ENCODE results near the gene OPN5.

Gene OPN5

DNA sequence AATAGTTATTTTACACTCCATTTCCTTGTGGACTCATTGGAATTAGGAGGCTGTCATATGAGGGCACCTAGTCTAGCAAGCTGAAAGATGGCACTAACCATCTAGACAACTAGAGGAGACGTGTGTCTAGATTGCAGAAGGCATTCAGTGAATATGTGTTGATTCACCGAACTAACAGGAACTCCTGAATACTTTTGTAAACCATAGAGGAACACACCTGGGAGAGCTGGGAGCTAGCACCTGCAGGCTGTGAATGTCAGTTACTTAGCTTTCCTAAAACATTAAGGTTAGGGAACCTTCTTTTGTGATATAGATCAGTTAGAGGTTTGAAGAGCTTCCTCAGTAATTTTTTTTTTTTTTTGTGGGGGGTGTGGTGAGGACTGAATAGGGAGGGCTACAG, 7.7 kb downstream of the OPN5 start:
- Histone ChIP-seq H3K27me3 (ENCODE audit: control insufficient read depth, insufficient read depth, low read length) (peaks cover 45% of the 10 kb centered on the region), H3K9me3 (ENCODE audit: control insufficient read depth, insufficient read depth, low read length) (no peaks in the 10 kb centered on the region), H3K36me3 (ENCODE audit: control insufficient read depth, insufficient read depth, low read length) (no peaks in the 10 kb centered on the region), H3K27ac (ENCODE audit: low read depth, low read length) (no peak overlapping the region), H3K4me1 (ENCODE audit: control insufficient read depth, insufficient read depth, low read length) (peaks cover 29% of the 10 kb centered on the region), H3K4me3 (ENCODE audit: low read depth, low read length) (peak overlapping the region; percentile 42; the same call in 1 of the 2 replicates), H3K9ac (ENCODE audit: low read depth, low read length) (no peak overlapping the region)

- H3K27me3 ChIP-seq (ENCODE audit: control insufficient read depth, insufficient read depth, low read length) = peaks cover 45% of the 10 kb centered on the region
- no peak overlapping the region for H3K9ac ChIP-seq (ENCODE audit: low read depth, low read length)
- H3K27ac ChIP-seq (ENCODE audit: low read depth, low read length) = no peak overlapping the region
- H3K9me3 ChIP-seq (ENCODE audit: control insufficient read depth, insufficient read depth, low read length) = no peaks in the 10 kb centered on the region
- no peaks in the 10 kb centered on the region for H3K36me3 ChIP-seq (ENCODE audit: control insufficient read depth, insufficient read depth, low read length)
- H3K4me1 ChIP-seq (ENCODE audit: control insufficient read depth, insufficient read depth, low read length) = peaks cover 29% of the 10 kb centered on the region
- no peak overlapping the region for H3K4me3 ChIP-seq (ENCODE audit: low read depth, low read length)
Measured at GRCh38 chr6:47792216-47792733, 10.4 kb downstream of the OPN5 start.

- Histone ChIP-seq H3K9me3 (ENCODE audit: control insufficient read depth, insufficient read depth, low read length) (no peaks in the 10 kb centered on the region), H3K4me1 (ENCODE audit: control insufficient read depth, insufficient read depth, low read length) (peaks cover 12% of the 10 kb centered on the region), H3K27ac (ENCODE audit: low read depth, low read length) (no peak overlapping the region), H3K4me3 (ENCODE audit: low read depth, low read length) (no peak overlapping the region), H3K9ac (ENCODE audit: low read depth, low read length) (no peak overlapping the region), H3K27me3 (ENCODE audit: control insufficient read depth, insufficient read depth, low read length) (peaks cover 29% of the 10 kb centered on the region), H3K36me3 (ENCODE audit: control insufficient read depth, insufficient read depth, low read length) (no peaks in the 10 kb centered on the region)
Measured at GRCh38 chr6:47794577-47795135, 12.8 kb downstream of the OPN5 start.

DNA sequence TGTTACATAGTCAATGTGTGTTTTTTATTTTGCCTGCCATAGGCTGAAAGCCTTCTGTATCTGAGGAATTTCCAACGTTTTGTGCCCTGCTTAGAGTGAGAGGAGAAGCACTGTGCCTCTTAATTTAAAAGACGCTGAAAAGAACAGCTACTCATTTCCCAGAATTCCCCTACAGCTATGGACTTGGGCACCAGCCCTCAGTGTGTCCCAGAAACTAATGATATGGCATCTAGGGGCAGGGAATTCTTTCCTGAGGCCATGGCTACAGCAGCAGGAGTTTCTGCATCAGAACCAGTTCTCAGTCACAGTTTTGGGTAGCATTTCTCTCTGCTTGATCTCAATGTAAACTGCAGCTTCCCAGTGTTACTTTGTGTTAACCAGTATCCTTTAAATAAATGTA, 20.2 kb downstream of the OPN5 start:
- Histone ChIP-seq H3K27me3 (ENCODE audit: control insufficient read depth, insufficient read depth, low read length) (no peaks in the 10 kb centered on the region), H3K4me3 (ENCODE audit: low read depth, low read length) (no peak overlapping the region), H3K4me1 (ENCODE audit: control insufficient read depth, insufficient read depth, low read length) (no peaks in the 10 kb centered on the region), H3K36me3 (ENCODE audit: control insufficient read depth, insufficient read depth, low read length) (no peaks in the 10 kb centered on the region), H3K27ac (ENCODE audit: low read depth, low read length) (no peak overlapping the region), H3K9me3 (ENCODE audit: control insufficient read depth, insufficient read depth, low read length) (no peaks in the 10 kb centered on the region), H3K9ac (ENCODE audit: low read depth, low read length) (no peak overlapping the region)

DNA sequence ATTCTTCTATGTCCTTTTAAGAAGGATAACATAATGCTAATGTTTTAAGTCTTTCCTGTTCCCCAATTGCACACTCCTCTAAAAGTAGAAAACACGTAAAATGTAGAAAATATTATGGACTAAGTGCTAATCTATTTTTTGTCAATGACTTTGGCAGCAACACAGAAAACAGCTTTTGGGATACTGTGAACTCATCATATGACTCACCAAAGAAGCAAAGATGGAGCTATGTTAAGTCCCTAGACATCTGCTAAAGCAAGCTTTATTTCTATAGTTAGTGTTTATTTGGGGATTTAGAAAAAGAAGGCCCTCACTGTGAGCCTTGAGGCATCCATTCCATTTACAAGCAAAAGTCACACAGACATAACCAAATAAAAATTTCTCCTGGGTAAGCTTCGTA, 23.0 kb downstream of the OPN5 start:
- no peaks in the 10 kb centered on the region for H3K27me3 ChIP-seq (ENCODE audit: control insufficient read depth, insufficient read depth, low read length)
- H3K27ac ChIP-seq (ENCODE audit: low read depth, low read length) = no peak overlapping the region
- no peak overlapping the region for H3K4me3 ChIP-seq (ENCODE audit: low read depth, low read length)
- H3K36me3 ChIP-seq (ENCODE audit: control insufficient read depth, insufficient read depth, low read length) = no peaks in the 10 kb centered on the region
- H3K9ac ChIP-seq (ENCODE audit: low read depth, low read length) = no peak overlapping the region
- H3K4me1 ChIP-seq (ENCODE audit: control insufficient read depth, insufficient read depth, low read length) = no peaks in the 10 kb centered on the region
- no peaks in the 10 kb centered on the region for H3K9me3 ChIP-seq (ENCODE audit: control insufficient read depth, insufficient read depth, low read length)

GRCh38 chr6:47809873-47810272, 28.0 kb downstream of the OPN5 start:
- no peaks in the 10 kb centered on the region for H3K4me1 ChIP-seq (ENCODE audit: control insufficient read depth, insufficient read depth, low read length)
- no peaks in the 10 kb centered on the region for H3K9me3 ChIP-seq (ENCODE audit: control insufficient read depth, insufficient read depth, low read length)
- no peak overlapping the region for H3K27ac ChIP-seq (ENCODE audit: low read depth, low read length)
- no peaks in the 10 kb centered on the region for H3K36me3 ChIP-seq (ENCODE audit: control insufficient read depth, insufficient read depth, low read length)
- no peak overlapping the region for H3K4me3 ChIP-seq (ENCODE audit: low read depth, low read length)
- no peak overlapping the region for H3K9ac ChIP-seq (ENCODE audit: low read depth, low read length)
- H3K27me3 ChIP-seq (ENCODE audit: control insufficient read depth, insufficient read depth, low read length) = no peaks in the 10 kb centered on the region

- H3K4me3 ChIP-seq (ENCODE audit: low read depth, low read length) = no peak overlapping the region
- H3K27me3 ChIP-seq (ENCODE audit: control insufficient read depth, insufficient read depth, low read length) = no peaks in the 10 kb centered on the region
- H3K9ac ChIP-seq (ENCODE audit: low read depth, low read length) = no peak overlapping the region
- H3K4me1 ChIP-seq (ENCODE audit: control insufficient read depth, insufficient read depth, low read length) = no peaks in the 10 kb centered on the region
- H3K9me3 ChIP-seq (ENCODE audit: control insufficient read depth, insufficient read depth, low read length) = no peaks in the 10 kb centered on the region
- no peak overlapping the region for H3K27ac ChIP-seq (ENCODE audit: low read depth, low read length)
- no peaks in the 10 kb centered on the region for H3K36me3 ChIP-seq (ENCODE audit: control insufficient read depth, insufficient read depth, low read length)
Measured at GRCh38 chr6:47810885-47811284, 29.1 kb downstream of the OPN5 start.

GRCh38 chr6:47811443-47811842, 29.6 kb downstream of the OPN5 start:
- no peaks in the 10 kb centered on the region for H3K4me1 ChIP-seq (ENCODE audit: control insufficient read depth, insufficient read depth, low read length)
- H3K36me3 ChIP-seq (ENCODE audit: control insufficient read depth, insufficient read depth, low read length) = no peaks in the 10 kb centered on the region
- H3K9ac ChIP-seq (ENCODE audit: low read depth, low read length) = no peak overlapping the region
- H3K27me3 ChIP-seq (ENCODE audit: control insufficient read depth, insufficient read depth, low read length) = no peaks in the 10 kb centered on the region
- H3K27ac ChIP-seq (ENCODE audit: low read depth, low read length) = no peak overlapping the region
- no peaks in the 10 kb centered on the region for H3K9me3 ChIP-seq (ENCODE audit: control insufficient read depth, insufficient read depth, low read length)
- H3K4me3 ChIP-seq (ENCODE audit: low read depth, low read length) = no peak overlapping the region

GRCh38 chr6:47817749-47818148, 35.9 kb downstream of the OPN5 start:
- Histone ChIP-seq H3K36me3 (ENCODE audit: control insufficient read depth, insufficient read depth, low read length) (no peaks in the 10 kb centered on the region), H3K4me3 (ENCODE audit: low read depth, low read length) (no peak overlapping the region), H3K27ac (ENCODE audit: low read depth, low read length) (no peak overlapping the region), H3K9ac (ENCODE audit: low read depth, low read length) (no peak overlapping the region), H3K27me3 (ENCODE audit: control insufficient read depth, insufficient read depth, low read length) (no peaks in the 10 kb centered on the region), H3K4me1 (ENCODE audit: control insufficient read depth, insufficient read depth, low read length) (no peaks in the 10 kb centered on the region), H3K9me3 (ENCODE audit: control insufficient read depth, insufficient read depth, low read length) (no peaks in the 10 kb centered on the region)

DNA sequence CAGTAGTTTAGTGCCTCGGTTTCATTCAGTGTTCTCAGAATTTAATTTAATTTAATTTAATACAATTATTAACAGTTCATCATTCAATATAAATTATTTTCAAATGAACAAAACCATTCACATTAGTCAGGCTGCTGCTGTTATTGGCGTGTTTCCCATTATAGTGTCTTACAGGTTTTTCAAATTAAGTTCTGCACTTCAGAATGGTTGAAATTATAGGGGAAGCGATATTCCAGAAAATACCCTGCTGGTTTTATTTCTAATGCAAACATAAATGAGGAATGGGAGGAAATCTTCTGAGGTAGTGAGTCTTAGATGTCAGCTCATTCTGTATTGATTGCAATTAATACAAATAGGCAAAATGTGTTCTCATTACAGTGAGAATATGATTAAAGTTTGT, 37.6 kb downstream of the OPN5 start:
- no peaks in the 10 kb centered on the region for H3K36me3 ChIP-seq (ENCODE audit: control insufficient read depth, insufficient read depth, low read length)
- no peak overlapping the region for H3K27ac ChIP-seq (ENCODE audit: low read depth, low read length)
- H3K27me3 ChIP-seq (ENCODE audit: control insufficient read depth, insufficient read depth, low read length) = no peaks in the 10 kb centered on the region
- H3K4me1 ChIP-seq (ENCODE audit: control insufficient read depth, insufficient read depth, low read length) = no peaks in the 10 kb centered on the region
- no peak overlapping the region for H3K4me3 ChIP-seq (ENCODE audit: low read depth, low read length)
- H3K9ac ChIP-seq (ENCODE audit: low read depth, low read length) = no peak overlapping the region
- no peaks in the 10 kb centered on the region for H3K9me3 ChIP-seq (ENCODE audit: control insufficient read depth, insufficient read depth, low read length)

DNA sequence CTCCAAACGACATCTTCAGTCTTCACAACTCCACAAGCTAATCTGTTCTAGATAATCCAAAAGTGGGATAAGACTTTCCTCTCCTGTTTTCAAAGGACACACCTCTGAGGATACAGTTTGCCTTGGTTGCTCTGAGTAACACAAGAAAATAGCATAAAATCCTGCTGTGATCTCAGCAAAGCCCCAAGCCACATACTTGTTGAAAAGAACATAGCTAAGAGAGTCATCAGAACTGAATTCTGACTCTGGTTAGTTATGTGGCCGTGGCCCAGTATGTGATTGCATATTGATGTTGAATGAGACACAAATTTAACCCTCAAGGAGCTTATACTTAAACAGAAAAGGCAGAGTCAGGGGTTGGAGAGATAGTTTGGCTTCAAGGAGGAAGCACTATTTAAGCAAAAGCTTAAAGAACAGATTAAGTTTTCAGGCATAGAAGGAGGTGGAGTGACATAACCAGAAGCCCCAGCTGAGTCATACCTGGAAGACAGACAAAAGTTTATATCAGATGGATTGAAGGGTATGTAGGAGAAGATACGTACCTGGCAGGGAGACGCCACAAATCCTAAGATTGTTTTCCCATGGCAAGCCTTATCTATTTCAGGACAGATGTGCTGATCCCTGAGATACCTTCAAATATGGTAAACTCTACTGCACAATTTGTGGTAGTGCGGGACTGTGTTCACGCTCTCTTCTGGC, 41.2 kb downstream of the OPN5 start:
- Histone ChIP-seq H3K27me3 (ENCODE audit: control insufficient read depth, insufficient read depth, low read length) (no peaks in the 10 kb centered on the region), H3K9ac (ENCODE audit: low read depth, low read length) (no peak overlapping the region), H3K4me3 (ENCODE audit: low read depth, low read length) (no peak overlapping the region), H3K36me3 (ENCODE audit: control insufficient read depth, insufficient read depth, low read length) (no peaks in the 10 kb centered on the region), H3K4me1 (ENCODE audit: control insufficient read depth, insufficient read depth, low read length) (no peaks in the 10 kb centered on the region), H3K9me3 (ENCODE audit: control insufficient read depth, insufficient read depth, low read length) (no peaks in the 10 kb centered on the region), H3K27ac (ENCODE audit: low read depth, low read length) (no peak overlapping the region)
